AG09319 (cell line): ENCODE results near the gene STX5.

Source experiments
- DNase-seq: peaks from one replicate; pipeline ENCODE4 v3.0.0-alpha.2; 2010; ENCODE audit warnings: low read depth; ENCODE audit errors: extremely low read depth
- TF ChIP-seq, protein P1 (sequence below): IDR thresholded peaks from 2 replicates; pipeline ENCODE4 v1.5.1; 2011; ENCODE audit warnings: low read depth, mild to moderate bottlenecking, inconsistent platforms, low read length, moderate library complexity

Gene STX5

DNA sequence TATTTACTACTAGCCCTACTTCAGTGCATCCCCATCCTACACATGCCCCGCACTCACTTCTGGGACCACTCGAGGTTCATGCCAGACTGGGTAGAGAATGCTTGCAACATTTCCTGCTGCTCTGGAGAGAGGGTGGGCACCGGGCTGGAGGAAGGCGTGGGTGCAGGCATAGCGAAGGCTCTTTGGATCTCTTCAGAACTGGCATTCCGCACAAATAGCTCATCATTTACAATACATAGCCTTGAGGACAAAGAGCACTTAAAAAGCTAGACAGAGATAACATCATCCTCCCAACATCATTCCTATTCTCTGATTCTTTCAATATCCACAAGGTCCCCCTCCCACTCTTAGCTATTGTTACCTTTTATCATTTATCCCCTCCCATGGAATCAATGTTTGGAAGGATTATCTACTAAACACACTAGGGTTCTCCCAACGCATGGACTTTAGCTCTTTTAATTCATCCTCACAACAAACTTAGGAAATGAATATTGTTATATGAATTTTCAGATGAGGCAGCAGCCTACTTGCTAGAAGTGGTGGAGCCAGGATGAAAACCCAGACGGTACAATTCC, 37.6 kb downstream of the STX5 start:
- DNase-seq: no peak
- TF ChIP-seq, protein P1, sequence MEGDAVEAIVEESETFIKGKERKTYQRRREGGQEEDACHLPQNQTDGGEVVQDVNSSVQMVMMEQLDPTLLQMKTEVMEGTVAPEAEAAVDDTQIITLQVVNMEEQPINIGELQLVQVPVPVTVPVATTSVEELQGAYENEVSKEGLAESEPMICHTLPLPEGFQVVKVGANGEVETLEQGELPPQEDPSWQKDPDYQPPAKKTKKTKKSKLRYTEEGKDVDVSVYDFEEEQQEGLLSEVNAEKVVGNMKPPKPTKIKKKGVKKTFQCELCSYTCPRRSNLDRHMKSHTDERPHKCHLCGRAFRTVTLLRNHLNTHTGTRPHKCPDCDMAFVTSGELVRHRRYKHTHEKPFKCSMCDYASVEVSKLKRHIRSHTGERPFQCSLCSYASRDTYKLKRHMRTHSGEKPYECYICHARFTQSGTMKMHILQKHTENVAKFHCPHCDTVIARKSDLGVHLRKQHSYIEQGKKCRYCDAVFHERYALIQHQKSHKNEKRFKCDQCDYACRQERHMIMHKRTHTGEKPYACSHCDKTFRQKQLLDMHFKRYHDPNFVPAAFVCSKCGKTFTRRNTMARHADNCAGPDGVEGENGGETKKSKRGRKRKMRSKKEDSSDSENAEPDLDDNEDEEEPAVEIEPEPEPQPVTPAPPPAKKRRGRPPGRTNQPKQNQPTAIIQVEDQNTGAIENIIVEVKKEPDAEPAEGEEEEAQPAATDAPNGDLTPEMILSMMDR: no peak

DNA sequence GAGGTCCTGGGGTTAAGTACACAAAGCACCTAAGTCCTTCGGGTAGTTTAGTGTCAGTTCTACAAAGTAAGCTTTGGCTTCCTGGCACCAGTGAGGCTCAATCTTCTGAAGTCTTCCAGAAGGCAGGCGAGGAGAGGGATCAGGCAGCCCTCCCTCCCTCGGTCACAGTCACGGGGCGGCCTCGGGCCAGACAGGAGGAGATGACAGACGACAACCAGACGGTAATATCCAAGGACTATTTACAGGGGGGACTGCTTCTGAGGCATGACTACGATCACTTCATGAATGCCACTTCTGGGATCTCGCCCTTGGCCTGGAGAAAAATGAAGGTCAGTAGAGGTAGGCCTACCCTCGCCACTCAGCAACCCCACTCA, 39.7 kb downstream of the STX5 start:
- DNase-seq: no peak
- TF ChIP-seq, protein P1: no peak

DNA sequence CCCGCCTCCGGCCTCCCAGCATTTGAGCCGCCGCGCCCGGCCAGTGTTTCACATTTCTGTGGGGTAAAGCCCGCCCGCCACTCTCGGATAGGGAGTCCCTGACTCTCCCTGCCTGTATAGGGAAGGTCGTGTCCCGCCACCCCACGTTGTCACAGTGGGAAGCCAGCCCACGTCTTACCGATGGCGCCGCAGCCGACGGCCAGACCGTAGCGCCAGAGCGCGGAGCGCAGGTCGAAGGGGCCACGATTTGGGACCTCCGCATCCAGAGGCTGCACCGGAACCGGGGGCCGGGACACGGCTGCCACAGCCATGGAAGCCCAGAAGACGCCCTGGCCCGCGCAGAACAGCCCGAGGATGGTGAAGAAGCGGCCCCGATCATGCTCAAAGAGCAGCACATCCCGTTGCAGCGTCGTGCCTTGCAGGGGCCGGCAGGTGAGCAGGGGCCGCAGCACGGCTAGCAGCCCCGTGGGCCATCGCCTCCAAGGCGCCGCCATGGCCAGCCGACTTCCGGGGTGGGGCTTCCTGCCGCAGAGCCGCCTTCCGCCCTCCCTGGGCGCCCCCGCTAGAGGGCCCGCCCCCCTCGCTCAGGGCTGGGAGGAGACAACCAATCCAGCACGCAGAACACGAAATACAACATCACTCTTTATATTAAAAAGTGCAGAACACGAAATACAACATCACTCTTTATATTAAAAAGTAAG, 40.2 kb downstream of the STX5 start, which contains the start of gene TMEM223:
TMEM223 (minus strand) TSS at position 506 of the 701 bp plus-strand sequence; CDS start at position 494, 12 bp downstream.
- TF ChIP-seq, protein P1: no peak; the same call in 1 of the 2 replicates
- no peak for DNase-seq

DNA sequence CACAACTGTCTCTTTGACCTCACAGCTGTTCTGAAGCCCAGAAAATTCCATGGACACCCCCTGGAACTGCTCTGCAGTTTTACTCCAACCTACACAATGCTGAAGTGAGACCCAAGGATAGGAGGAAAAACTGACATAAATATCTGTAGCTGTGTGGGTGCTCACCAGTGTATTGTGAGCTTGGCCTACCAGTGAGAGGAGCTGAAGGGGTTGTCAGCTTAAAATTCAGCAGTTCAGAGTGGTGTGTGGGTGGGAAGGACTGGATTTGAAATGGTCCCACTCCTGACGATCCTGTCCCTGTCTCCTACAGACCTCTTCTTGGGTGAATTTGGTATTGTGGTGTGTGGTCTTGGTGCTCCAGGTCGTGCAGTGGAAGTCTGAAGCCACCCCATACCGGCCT, 42.3 kb downstream of the STX5 start:
- TF ChIP-seq, protein P1: no peak
- DNase-seq: no peak

DNA sequence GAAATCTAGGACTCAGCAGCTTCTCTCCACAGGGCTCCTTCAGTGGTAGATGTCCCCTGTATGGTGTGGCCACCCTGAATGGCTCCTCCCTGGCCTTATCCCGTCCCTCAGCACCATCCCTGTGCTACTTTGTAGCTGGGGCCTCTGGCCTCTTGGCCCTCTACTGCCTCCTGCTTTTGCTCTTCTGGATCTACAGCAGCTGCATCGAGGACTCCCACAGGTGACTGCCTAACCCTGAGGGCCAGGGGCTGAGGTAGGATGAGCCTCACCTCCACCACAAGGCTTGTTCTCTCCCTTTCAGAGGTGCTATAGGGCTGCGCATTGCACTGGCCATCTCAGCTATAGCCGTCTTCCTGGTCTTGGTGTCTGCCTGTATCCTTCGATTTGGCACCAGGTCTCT, 42.9 kb downstream of the STX5 start:
- TF ChIP-seq, protein P1: no peak
- DNase-seq: no peak

DNA sequence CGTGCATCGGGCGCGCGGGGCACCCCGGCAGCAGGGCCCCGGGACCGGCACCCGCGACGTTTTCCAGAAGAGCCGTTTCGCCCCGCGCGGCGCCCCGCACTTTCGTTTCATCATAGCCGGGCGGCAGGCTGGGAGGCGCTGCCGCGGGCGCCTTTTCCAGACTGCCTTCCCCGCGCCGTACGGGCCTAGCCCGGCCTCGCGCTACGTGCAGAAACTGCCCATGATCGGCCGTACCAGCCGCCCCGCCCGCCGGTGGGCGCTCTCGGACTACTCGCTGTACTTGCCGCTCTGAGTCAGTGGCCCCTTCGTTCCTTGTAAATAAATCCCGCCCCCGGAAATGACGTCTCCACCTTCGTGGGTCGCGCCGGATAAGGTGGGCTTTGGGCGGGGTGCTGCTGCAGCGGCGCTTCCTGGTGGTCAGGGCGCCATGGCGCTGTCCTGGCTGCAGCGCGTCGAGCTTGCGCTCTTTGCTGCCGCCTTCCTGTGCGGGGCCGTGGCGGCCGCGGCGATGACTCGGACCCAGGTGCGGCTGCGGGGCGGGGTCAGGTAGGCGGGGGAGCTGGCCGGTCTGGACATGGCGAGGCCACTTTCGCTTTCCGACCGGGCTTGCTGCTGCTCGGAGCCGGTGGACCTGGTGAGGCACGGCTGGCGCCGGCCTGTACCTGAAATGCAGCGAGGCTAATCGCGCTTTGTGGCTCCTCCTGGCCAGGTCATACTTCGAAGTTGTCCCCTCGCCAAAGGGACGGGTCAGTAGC, 44.7 kb downstream of the STX5 start, which contains the start of gene TMEM179B:
TMEM179B (plus strand) TSS at position 398 of the 755 bp plus-strand sequence; CDS start at position 428, 30 bp downstream.
- peak; percentile 89 for DNase-seq
- TF ChIP-seq, protein P1: peak; percentile 64
